Effector memory CD4-positive, alpha-beta T cell (primary cell): ENCODE data around the gene OTOL1.

Experiments used
- DNase-seq, 3 donors: peaks; one replicate each; pipeline ENCODE4 v3.0.0-alpha.2; 2020
- H3K27ac ChIP-seq: 2 replicates; pipeline ENCODE4 v1.7.0; 2013; ENCODE audit warnings: mild to moderate bottlenecking, low read length, moderate library complexity; ENCODE audit not compliant: insufficient read depth, poor library complexity, severe bottlenecking
- H3K27me3 ChIP-seq: replicated peaks from 2 replicates; pipeline ENCODE4 v1.7.0; 2013; ENCODE audit warnings: mild to moderate bottlenecking, low read length; ENCODE audit not compliant: insufficient read depth, control insufficient read depth, poor library complexity, severe bottlenecking
- H3K36me3 ChIP-seq: 2 replicates; pipeline ENCODE4 v1.7.0; 2013; ENCODE audit warnings: mild to moderate bottlenecking, low read length, moderate library complexity; ENCODE audit not compliant: control insufficient read depth, insufficient read depth
- H3K4me1 ChIP-seq: 2 replicates; pipeline ENCODE4 v1.7.0; 2013; ENCODE audit warnings: low read length, mild to moderate bottlenecking; ENCODE audit not compliant: control insufficient read depth, insufficient read depth, poor library complexity, severe bottlenecking
- H3K4me3 ChIP-seq: 2 replicates; pipeline ENCODE4 v1.7.0; 2013; ENCODE audit warnings: low read length, low read depth, mild to moderate bottlenecking; ENCODE audit not compliant: insufficient read depth, poor library complexity, severe bottlenecking
- H3K9me3 ChIP-seq: 2 replicates; pipeline ENCODE4 v1.7.0; 2013; ENCODE audit warnings: mild to moderate bottlenecking, low read length, moderate library complexity; ENCODE audit not compliant: control insufficient read depth

Gene OTOL1

DNA sequence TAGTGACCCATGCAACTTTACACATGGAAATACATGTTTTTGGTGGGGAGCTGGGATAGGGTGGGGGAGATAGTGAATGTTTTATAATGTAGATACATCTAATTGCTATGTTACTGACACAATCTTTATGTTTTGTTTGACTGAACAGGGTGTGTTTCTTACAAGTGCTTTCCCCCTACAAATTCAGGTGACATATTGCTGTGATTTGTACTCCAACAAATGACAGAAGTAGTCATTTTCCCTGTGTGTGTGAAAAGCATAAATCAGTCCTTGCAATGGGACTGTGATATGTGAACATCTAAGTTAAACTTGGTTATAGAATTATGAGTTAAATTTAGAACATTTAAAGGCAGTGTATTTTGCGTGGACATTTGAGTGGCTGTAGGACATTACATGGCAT is 27.3 kb downstream of the OTOL1 start:
- no peak overlapping the region for H3K27ac ChIP-seq
- H3K27me3 ChIP-seq = no peaks in the 10 kb centered on the region
- no peaks in the 10 kb centered on the region for H3K4me1 ChIP-seq
- H3K9me3 ChIP-seq = no peaks in the 10 kb centered on the region
- H3K4me3 ChIP-seq = no peak overlapping the region
- no peak for DNase-seq
- H3K36me3 ChIP-seq = no peaks in the 10 kb centered on the region

DNA sequence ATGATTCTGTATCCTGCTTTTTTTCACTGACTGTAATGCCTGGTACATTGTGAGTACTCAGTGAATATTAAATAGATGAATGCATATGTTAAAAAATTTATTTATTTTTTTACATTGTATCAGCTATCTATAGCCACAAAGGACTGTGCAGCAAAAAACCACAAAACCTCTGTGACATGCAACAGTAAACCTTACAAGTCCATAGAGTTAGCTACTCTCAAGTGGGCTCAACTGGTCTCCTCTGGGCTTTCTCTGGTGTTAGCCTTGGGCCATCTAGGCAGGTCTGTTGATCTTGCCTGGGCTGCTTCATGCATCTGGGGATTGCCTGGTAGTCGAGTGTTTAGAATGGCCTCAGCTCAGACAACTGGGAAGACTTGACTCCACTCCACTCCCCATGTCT is 35.3 kb downstream of the OTOL1 start:
- no peak for DNase-seq
- Histone ChIP-seq H3K27ac (no peak overlapping the region), H3K4me3 (no peak overlapping the region), H3K4me1 (no peaks in the 10 kb centered on the region), H3K36me3 (no peaks in the 10 kb centered on the region), H3K27me3 (no peaks in the 10 kb centered on the region), H3K9me3 (no peaks in the 10 kb centered on the region)

DNA sequence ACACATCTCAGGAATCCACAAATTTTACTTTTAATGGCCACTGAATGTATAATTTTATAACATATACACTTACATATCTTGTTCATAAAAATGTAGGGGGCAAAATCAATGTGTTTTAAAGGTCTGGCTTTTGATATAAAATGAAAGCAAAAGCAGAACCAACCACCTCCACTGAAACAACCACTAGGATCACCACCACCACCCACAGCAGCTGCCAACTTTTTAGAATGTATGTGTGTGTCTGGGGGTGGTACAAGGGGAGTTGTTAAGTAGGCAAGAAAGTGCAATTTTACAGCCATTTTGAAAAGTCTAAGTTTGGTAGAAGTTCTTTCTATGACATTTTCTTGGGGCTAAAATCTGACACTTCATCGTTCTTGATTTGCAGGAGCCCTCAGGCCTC is 44.0 kb downstream of the OTOL1 start:
- no peaks in the 10 kb centered on the region for H3K9me3 ChIP-seq
- H3K4me1 ChIP-seq = no peaks in the 10 kb centered on the region
- no peak for DNase-seq
- H3K27me3 ChIP-seq = no peaks in the 10 kb centered on the region
- H3K27ac ChIP-seq = no peak overlapping the region
- no peaks in the 10 kb centered on the region for H3K36me3 ChIP-seq
- H3K4me3 ChIP-seq = no peak overlapping the region

DNA sequence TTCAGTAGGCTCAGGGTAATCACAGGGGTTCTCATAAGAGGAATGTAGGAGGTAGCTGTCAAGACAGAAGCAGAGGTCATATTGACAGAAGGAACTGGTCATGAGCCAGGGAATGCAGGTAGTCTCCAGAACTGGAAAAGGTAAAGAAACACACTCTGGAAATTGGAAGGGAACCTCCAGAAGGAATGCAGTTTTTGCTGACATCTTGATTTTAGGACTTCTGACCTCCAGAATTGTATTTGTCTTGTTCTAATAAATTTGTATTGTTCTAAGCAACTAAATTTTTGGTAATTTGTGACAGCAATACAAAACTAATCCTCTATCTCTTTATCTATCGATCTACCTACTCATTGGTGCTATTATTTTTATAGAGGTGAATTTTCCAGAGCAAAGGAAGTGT is 49.2 kb downstream of the OTOL1 start:
- DNase-seq = no peak
- Histone ChIP-seq H3K4me1 (no peaks in the 10 kb centered on the region), H3K4me3 (no peak overlapping the region), H3K9me3 (no peaks in the 10 kb centered on the region), H3K27ac (no peak overlapping the region), H3K36me3 (no peaks in the 10 kb centered on the region), H3K27me3 (no peaks in the 10 kb centered on the region)

DNA sequence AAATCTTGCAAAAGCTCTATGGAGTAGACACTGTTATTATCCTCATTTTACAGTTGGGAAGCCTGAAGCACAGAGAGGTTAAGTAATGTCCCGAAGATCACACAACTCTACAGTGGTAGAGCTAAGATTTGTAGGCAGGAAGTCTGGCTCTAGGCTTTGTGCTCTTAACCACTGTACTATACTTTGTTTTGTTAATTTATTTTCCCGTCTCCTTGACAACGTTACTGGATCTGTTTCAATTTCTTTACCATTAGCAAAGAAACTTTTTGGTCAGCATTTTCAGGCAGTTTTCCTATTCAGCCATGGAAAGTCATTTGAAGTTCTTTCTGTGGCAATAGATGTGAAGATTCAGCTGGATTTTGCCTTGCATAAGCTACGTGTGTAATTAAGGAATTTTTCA is 51.7 kb downstream of the OTOL1 start:
- Histone ChIP-seq H3K27ac (no peak overlapping the region), H3K4me1 (no peaks in the 10 kb centered on the region), H3K9me3 (no peaks in the 10 kb centered on the region), H3K4me3 (no peak overlapping the region), H3K36me3 (no peaks in the 10 kb centered on the region), H3K27me3 (no peaks in the 10 kb centered on the region)
- no peak for DNase-seq

DNA sequence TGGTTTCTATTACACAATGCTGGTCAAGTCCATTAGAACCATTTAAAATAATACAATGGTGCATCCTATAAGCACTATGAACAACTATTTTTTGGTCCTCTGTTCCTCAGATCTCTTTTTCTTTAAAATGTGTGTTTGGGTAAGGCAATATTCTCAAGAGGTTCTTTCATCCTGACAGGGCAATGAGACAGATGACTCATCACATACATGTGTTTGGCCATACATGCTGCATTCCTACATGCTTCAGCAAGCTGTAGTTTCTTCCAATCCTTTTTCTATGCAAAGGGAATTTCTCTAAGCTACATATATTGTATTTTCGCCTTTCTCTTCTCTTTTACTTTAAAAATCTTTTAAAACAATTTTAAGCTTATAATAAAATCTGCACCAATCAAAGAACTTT is 52.7 kb downstream of the OTOL1 start:
- DNase-seq = no peak
- Histone ChIP-seq H3K27ac (no peak overlapping the region), H3K4me1 (no peaks in the 10 kb centered on the region), H3K36me3 (no peaks in the 10 kb centered on the region), H3K9me3 (no peaks in the 10 kb centered on the region), H3K4me3 (no peak overlapping the region), H3K27me3 (no peaks in the 10 kb centered on the region)

DNA sequence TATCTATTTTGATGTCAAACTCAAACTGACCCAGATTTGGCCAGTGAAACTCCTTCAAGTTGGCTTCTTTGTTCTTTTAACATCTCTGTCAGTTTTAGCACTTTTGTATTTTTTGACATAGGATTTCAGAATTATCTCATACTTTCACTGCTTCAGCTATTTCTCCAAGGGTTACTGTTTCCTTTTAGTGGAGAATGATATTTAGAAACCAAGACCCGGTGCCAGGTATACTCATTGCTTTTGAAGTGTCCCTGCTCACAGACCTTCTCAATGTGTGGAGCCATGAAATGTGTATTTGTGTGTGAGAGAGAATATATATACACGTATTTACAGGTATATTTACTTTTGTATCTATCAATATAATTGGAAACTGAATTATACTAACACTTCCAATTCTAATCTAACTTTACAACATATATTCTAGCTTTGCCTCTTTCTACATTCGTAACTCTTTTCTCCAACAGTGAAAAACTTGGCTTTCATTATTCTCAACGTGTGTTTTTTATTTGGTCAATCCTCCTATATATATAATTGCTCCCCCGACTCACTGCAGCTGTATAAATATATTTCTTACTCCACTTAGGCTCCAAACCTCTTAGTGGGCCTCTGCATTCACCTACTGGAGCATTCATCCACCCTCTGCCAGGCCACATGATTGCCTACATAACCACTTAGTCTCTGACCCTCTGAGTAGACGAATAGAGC is 54.0 kb downstream of the OTOL1 start:
- H3K36me3 ChIP-seq = no peaks in the 10 kb centered on the region
- no peak overlapping the region for H3K27ac ChIP-seq
- DNase-seq = no peak
- no peak overlapping the region for H3K4me3 ChIP-seq
- H3K9me3 ChIP-seq = no peaks in the 10 kb centered on the region
- no peaks in the 10 kb centered on the region for H3K27me3 ChIP-seq
- no peaks in the 10 kb centered on the region for H3K4me1 ChIP-seq

DNA sequence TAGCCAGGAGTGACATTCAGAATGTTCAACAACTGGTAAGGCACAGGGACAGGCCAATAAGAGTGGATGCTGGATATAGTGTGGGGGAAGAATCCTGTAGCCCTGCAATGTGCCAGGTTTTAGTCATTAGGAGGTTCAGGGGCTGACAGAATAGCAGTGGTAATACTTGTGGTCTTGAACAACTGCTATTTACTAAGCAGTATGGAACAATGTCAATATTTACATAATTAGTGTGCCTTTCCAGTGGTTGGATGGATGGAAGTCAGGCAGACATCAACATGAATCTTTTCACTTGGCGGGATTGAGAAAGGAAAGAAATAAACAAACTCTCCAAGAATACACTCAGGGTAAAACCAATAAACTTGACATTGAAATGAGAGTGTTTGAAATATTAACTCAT is 55.1 kb downstream of the OTOL1 start:
- no peaks in the 10 kb centered on the region for H3K27me3 ChIP-seq
- no peak overlapping the region for H3K4me3 ChIP-seq
- no peaks in the 10 kb centered on the region for H3K4me1 ChIP-seq
- H3K27ac ChIP-seq = no peak overlapping the region
- DNase-seq = no peak
- H3K36me3 ChIP-seq = no peaks in the 10 kb centered on the region
- no peaks in the 10 kb centered on the region for H3K9me3 ChIP-seq

DNA sequence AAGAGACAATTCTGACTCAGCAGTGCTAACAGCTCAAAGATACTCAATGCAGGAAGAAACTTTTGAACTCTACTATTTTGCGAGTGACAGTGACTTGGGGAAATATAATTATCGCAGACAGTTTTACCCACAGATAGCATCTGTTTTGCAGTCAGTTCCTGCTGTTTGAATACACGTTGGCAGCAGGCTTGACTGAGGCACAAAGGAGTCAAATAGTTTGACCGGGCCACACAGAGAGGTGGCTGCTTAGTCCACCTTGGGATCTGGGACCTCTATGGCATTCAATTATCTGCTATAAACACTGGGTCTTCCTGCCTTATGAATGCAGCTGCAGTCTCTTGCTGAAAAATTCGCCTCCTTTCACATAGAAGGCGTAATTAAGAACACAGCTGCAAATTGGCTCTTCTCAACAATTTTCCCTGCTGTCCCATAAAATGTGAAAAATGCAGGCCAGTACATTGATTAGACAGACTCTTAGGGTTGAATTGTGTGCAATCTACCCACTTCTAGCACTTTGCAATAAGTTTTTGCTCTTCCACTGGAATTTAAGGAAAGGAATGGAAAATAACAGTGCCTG is 56.5 kb downstream of the OTOL1 start:
- no peak for DNase-seq
- Histone ChIP-seq H3K27ac (no peak overlapping the region), H3K36me3 (no peaks in the 10 kb centered on the region), H3K27me3 (no peaks in the 10 kb centered on the region), H3K4me3 (no peak overlapping the region), H3K4me1 (no peaks in the 10 kb centered on the region), H3K9me3 (no peaks in the 10 kb centered on the region)
